ENCODE measurements around the gene KCNN1.

- TF ChIP-seq, protein P1, sequence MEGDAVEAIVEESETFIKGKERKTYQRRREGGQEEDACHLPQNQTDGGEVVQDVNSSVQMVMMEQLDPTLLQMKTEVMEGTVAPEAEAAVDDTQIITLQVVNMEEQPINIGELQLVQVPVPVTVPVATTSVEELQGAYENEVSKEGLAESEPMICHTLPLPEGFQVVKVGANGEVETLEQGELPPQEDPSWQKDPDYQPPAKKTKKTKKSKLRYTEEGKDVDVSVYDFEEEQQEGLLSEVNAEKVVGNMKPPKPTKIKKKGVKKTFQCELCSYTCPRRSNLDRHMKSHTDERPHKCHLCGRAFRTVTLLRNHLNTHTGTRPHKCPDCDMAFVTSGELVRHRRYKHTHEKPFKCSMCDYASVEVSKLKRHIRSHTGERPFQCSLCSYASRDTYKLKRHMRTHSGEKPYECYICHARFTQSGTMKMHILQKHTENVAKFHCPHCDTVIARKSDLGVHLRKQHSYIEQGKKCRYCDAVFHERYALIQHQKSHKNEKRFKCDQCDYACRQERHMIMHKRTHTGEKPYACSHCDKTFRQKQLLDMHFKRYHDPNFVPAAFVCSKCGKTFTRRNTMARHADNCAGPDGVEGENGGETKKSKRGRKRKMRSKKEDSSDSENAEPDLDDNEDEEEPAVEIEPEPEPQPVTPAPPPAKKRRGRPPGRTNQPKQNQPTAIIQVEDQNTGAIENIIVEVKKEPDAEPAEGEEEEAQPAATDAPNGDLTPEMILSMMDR (IDR thresholded peaks at IDR 0.05 in 4 of 5, conservative IDR thresholded peaks at IDR 0.05 in 1 of 5) = no peak
- no peak for TF ChIP-seq POLR2A (IDR thresholded peaks at IDR 0.05)
These were observed 15.5 kb upstream of the KCNN1 start for GRCh38 chr19:17951157-17951989.
